Measurements from ENCODE around the gene GMPPB.

DNA sequence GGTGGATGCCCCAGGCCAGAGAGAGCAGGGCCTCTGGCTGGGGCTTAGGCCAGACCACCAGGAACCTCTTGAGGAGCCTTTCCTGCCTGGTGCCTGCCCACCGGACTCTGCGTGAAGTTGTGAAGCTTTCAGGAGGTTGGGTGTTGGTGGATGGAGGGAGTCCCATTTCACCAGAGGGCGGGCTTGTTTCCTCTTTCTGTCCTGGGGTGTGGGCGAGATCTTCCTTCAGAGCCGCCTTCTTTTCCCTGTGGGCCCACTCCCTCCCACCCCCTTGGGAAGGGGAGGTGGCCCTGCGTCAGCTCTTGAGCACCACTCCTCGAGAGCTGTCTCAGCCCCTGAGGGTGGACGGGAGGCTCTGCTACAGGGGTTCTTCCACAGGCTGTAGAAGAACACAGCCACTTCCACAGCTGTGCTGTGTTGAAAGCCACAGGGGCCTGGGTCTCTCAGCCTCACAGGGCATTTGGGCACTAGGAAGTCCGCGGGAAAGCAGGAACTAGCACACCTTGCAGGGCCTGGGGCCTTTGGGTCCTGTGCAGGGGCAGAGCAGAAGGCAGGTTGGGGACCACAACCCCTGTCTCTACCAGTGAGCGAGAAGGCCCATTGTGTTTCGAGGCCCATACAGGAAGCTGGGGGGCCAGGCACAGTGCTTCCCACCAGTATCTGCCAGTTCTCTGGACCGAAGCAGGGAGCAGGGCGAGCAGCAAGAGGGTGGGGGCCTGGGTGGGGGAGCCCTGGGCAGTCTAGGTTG lies 6.4 kb downstream of the GMPPB start:
- TF ChIP-seq POLR2AphosphoS5 (IDR thresholded peaks at IDR 0.05; ENCODE audit: borderline replicate concordance, low read depth, low read length): no peak
- no peak for TF ChIP-seq EZH2 (IDR thresholded peaks at IDR 0.05)
- TF ChIP-seq FOXP2 (optimal IDR thresholded peaks at IDR 0.05; ENCODE audit: control extremely low read depth, extremely low read length, insufficient read depth): no peak

Measured in SK-N-MC (cell line).